Smooth muscle cell of bladder (primary cell): ENCODE measurements around the gene RNU6-9. TPM values are rescaled to one million over a fixed set of nuclear protein-coding genes. Genes with fewer than 3 reads are reported as not detected.

Source experiments
- total RNA-seq: library from RNA; depleted of rRNA; stranded (reverse); fragments of >200 nt; gene quantifications from 2 replicates; pipeline ENCODE4 v1.2.3, GENCODE V29; 2014

RNU6-9 gene
- total RNA-seq = not detected in 2 replicates

GRCh38 chr19:892894-893689 lies at the start of gene RNU6-9, which contains the start of gene MED16:
TSS of gene RNU6-9 (plus strand) at chr19:893484.
TSS of gene MED16 (minus strand) at chr19:893187. CDS start at chr19:891131, 2,056 bp downstream.

GRCh38 chr19:852136-853013 lies 40.9 kb upstream of the RNU6-9 start, which contains the start of gene ELANE:
TSS of gene ELANE (plus strand) at chr19:852303. CDS start at chr19:852329, 26 bp downstream.

DNA sequence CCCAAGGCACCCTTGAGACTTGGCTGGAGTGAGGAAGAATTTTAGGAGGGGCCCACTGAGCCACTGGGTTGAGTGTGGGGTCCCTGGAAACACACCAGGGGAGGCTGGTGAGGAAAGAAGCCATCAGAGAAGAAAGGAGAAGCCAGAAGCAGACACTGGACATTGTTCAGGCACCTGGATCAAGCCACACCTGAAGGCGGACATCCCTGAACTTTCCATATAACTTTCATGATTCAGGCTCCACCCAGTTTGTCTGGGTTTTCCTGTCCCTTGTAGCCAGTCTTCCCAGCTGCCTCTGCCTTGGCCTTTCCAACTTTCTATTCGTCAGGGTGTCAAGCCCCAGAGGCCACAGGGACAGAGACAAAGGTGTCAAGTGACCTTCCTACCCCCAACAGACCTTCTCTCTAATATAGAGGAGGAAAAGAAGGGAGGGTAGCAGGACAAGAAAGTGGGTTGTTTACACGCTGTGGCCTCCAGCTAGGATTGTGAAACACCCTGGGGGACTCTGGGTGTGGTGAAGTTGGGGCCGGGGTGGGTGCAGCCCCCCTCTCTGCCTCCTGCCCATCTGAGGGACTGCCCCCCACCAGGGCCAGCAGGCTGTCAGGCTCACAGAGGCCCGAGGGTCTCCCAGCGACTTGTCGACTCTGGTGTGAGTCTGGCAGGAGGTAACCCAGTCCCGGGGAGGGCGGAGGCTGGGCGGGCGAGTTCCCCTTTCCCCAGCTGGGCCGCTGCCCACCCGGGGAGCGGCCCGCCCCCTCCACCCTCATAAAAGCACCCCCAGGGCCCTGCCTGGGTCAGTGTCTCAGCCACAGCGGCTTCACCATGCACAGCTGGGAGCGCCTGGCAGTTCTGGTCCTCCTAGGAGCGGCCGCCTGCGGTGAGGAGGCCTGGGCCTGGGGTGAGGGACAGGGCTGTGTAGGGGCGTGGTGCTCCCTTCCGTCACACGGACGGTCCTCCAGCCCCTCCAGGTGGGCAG lies 34.1 kb upstream of the RNU6-9 start, which contains the start of gene CFD:
Gene CFD, plus strand, starts transcription at position 797 of the 976 bp plus-strand sequence. Its CDS starts 26 bp downstream, at position 823.

GRCh38 chr19:913080-913748 lies 19.9 kb downstream of the RNU6-9 start, which contains the start of gene R3HDM4:
TSS of gene R3HDM4 (minus strand) at chr19:913219. CDS start at chr19:913157, 62 bp downstream.

GRCh38 chr19:917323-918151 lies 24.3 kb downstream of the RNU6-9 start, which contains the start of gene KISS1R:
TSS of gene KISS1R (plus strand) at chr19:917333. CDS start at chr19:917503, 170 bp downstream.

DNA sequence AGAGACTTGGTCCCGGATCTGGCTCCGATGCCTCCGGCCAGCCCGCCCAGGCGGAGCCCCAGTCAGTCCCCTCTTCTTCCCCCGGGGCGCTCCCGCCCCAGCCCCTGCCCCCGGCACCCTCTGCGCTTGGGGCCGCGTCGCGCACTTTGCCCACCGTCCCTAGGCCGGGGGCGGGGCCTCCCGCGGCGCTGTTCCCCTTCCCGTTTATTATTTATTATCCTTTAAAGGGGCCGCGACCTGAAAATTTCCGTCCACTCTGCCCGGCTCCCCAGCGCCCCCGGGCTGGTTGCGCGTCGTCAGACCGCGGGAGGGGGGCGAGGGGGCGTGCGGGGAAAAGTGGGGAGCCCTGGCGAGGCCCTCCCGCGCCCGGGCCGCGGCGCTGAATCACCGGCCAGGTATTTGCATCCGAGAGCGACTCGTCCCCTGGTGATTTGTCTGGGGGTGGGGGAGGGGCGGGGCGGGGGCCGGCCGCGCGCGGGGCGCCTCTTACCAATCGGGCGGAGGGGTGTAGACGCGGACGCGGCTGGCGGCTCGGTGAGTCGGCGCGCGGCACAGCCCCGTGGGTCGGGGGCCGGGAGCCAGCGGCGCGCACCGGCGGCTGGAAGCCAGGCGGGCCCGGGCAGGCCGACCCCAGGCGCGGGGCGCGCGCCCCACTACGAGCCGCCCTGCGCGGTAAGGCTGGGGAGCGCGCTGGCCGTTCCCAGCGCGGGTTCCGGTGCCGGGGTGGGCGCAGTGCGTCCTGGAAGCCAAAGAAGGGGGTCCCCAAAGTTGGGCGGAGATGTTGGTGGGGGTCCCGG lies 32.4 kb downstream of the RNU6-9 start, which contains the start of gene ARID3A:
Gene ARID3A, plus strand, starts transcription at position 510 of the 797 bp plus-strand sequence. CDS start 3,494 bp downstream, outside the sequence.

Other genes with a start within 250 kb of the RNU6-9 start
- gene RNF126, start 230.3 kb upstream of the RNU6-9 start, total RNA-seq = 15.1 and 15.2 TPM in 2 replicates
- 43.2 and 92.6 TPM in 2 replicates for gene FSTL3, start 217.1 kb upstream of the RNU6-9 start, total RNA-seq
- not detected in 2 replicates for gene PRSS57, start 198.0 kb upstream of the RNU6-9 start, total RNA-seq
- gene PALM, start 184.5 kb upstream of the RNU6-9 start, total RNA-seq = 4.8 and 15.6 TPM in 2 replicates
- 0.18 and 0.28 TPM in 2 replicates for gene MISP, start 142.4 kb upstream of the RNU6-9 start, total RNA-seq
- 65.2 and 67.6 TPM in 2 replicates for gene PTBP1, start 96.0 kb upstream of the RNU6-9 start, total RNA-seq
- gene PLPPR3, start 71.5 kb upstream of the RNU6-9 start, total RNA-seq = 0.57 and 1.1 TPM in 2 replicates
- 0.18 TPM in 1 of 2 replicates, not detected in the other for gene AZU1, start 65.6 kb upstream of the RNU6-9 start, total RNA-seq
- not detected in 2 replicates for gene PRTN3, start 52.5 kb upstream of the RNU6-9 start, total RNA-seq
- 0.46 and 0.85 TPM in 2 replicates for gene ELANE, start 41.2 kb upstream of the RNU6-9 start, total RNA-seq
- gene CFD, start 33.8 kb upstream of the RNU6-9 start, total RNA-seq = 61.8 and 93.7 TPM in 2 replicates
- gene MED16, start 297 bp upstream of the RNU6-9 start, total RNA-seq = 16.4 and 21.4 TPM in 2 replicates
- gene R3HDM4, start 19.7 kb downstream of the RNU6-9 start, total RNA-seq = 18.1 and 18.3 TPM in 2 replicates
- gene KISS1R, start 23.8 kb downstream of the RNU6-9 start, total RNA-seq = under 0.01 TPM in 1 of 2 replicates, not detected in the other
- gene ARID3A, start 32.6 kb downstream of the RNU6-9 start, total RNA-seq = 16.9 and 22.2 TPM in 2 replicates
- 42.0 and 62.0 TPM in 2 replicates for gene WDR18, start 90.9 kb downstream of the RNU6-9 start, total RNA-seq
- 0.14 and 0.65 TPM in 2 replicates for gene GRIN3B, start 106.9 kb downstream of the RNU6-9 start, total RNA-seq
- 47.4 and 57.0 TPM in 2 replicates for gene TMEM259, start 127.6 kb downstream of the RNU6-9 start, total RNA-seq
- not detected in 2 replicates for gene RNU6-2, start 128.0 kb downstream of the RNU6-9 start, total RNA-seq
- 215 and 242 TPM in 2 replicates for gene CNN2, start 133.1 kb downstream of the RNU6-9 start, total RNA-seq
- 3.4 and 3.8 TPM in 2 replicates for gene ABCA7, start 146.6 kb downstream of the RNU6-9 start, total RNA-seq
- gene ARHGAP45, start 173.7 kb downstream of the RNU6-9 start, total RNA-seq = 0.85 and 1.6 TPM in 2 replicates
- gene POLR2E, start 201.9 kb downstream of the RNU6-9 start, total RNA-seq = 83.9 and 89.1 TPM in 2 replicates
- 344 and 573 TPM in 2 replicates for gene GPX4, start 210.5 kb downstream of the RNU6-9 start, total RNA-seq